Astrocyte (in vitro differentiated cells and primary cell): Measurements from ENCODE around the gene MICALL1. TPM values are rescaled to one million over a fixed set of nuclear protein-coding genes. Genes with fewer than 3 reads are reported as not detected.

Experiments used
- DNase-seq: peaks from one replicate; pipeline ENCODE4 v3.0.0-alpha.2; 2010; ENCODE audit warnings: low read depth
- FAIRE-seq: peaks from 2 replicates; lab custom pipeline; 2011; peaks lifted over from hg19 to GRCh38; lab: Jason Lieb, UNC
- H2AFZ ChIP-seq: 2 replicates; pipeline ENCODE4 v1.6.0; 2012; ENCODE audit warnings: low read depth, low read length, inconsistent platforms
- H3K27ac ChIP-seq: 2 replicates; pipeline ENCODE4 v1.5.1; 2011; ENCODE audit warnings: low read depth, low read length, inconsistent platforms
- H3K27me3 ChIP-seq: 2 replicates; pipeline ENCODE4 v1.6.0; 2011; ENCODE audit warnings: low read length, inconsistent platforms; ENCODE audit not compliant: insufficient read depth
- H3K36me3 ChIP-seq: 2 replicates; pipeline ENCODE4 v1.5.1; 2011; ENCODE audit warnings: low read length, inconsistent platforms; ENCODE audit not compliant: insufficient read depth
- H3K4me1 ChIP-seq: 2 replicates; pipeline ENCODE4 v1.5.1; 2011; ENCODE audit warnings: low read length, inconsistent platforms; ENCODE audit not compliant: insufficient read depth
- H3K4me2 ChIP-seq: 2 replicates; pipeline ENCODE4 v1.6.0; 2012; ENCODE audit warnings: low read length, inconsistent platforms
- H3K4me3 ChIP-seq: 2 replicates; pipeline ENCODE4 v1.5.1; 2011; ENCODE audit warnings: low read depth, mild to moderate bottlenecking, low read length, inconsistent platforms; ENCODE audit not compliant: insufficient read depth
- H3K79me2 ChIP-seq: 2 replicates; pipeline ENCODE4 v1.6.0; 2012; ENCODE audit warnings: mild to moderate bottlenecking, low read length, inconsistent platforms; ENCODE audit not compliant: insufficient read depth
- H3K9ac ChIP-seq: 2 replicates; pipeline ENCODE4 v1.6.0; 2012; ENCODE audit warnings: mild to moderate bottlenecking, low read length, inconsistent platforms
- H3K9me3 ChIP-seq: 2 replicates; pipeline ENCODE4 v1.5.1; 2012; ENCODE audit warnings: low read depth, mild to moderate bottlenecking, low read length, inconsistent platforms; ENCODE audit not compliant: insufficient read depth
- H4K20me1 ChIP-seq: 2 replicates; pipeline ENCODE4 v1.6.0; 2012; ENCODE audit warnings: low read length, inconsistent platforms; ENCODE audit not compliant: insufficient read depth
- H3K27ac Mint-ChIP-seq: one replicate; pipeline ENCODE4 v1.8.0; 2021; ENCODE audit warnings: mild to moderate bottlenecking, mixed read lengths; ENCODE audit not compliant: unreplicated experiment
- H3K27me3 Mint-ChIP-seq: one replicate; pipeline ENCODE4 v1.8.0; 2021; ENCODE audit warnings: low read depth, mixed read lengths; ENCODE audit not compliant: unreplicated experiment
- H3K36me3 Mint-ChIP-seq: one replicate; pipeline ENCODE4 v1.8.0; 2021; ENCODE audit warnings: low read depth, mixed read lengths; ENCODE audit not compliant: unreplicated experiment
- H3K4me1 Mint-ChIP-seq: one replicate; pipeline ENCODE4 v1.8.0; 2021; ENCODE audit warnings: low read depth, mixed read lengths; ENCODE audit not compliant: unreplicated experiment
- H3K4me3 Mint-ChIP-seq: one replicate; pipeline ENCODE4 v1.8.0; 2021; ENCODE audit warnings: mild to moderate bottlenecking, moderate library complexity, mixed read lengths; ENCODE audit not compliant: unreplicated experiment
- H3K9me3 Mint-ChIP-seq: one replicate; pipeline ENCODE4 v1.8.0; 2021; ENCODE audit warnings: mild to moderate bottlenecking, mixed read lengths; ENCODE audit not compliant: unreplicated experiment
- EZH2 ChIP-seq: IDR thresholded peaks from 2 replicates; pipeline ENCODE4 v1.6.1; 2012; ENCODE audit warnings: mild to moderate bottlenecking, low read length, inconsistent platforms; ENCODE audit not compliant: insufficient read depth
- total RNA-seq: library from RNA; stranded (reverse); gene quantifications from 2 replicates; pipeline ENCODE4 v1.2.1, GENCODE V29; 2021
- TF ChIP-seq, protein P1 (sequence below): IDR thresholded peaks from 2 replicates; pipeline ENCODE4 v1.5.1; 2011; ENCODE audit warnings: low read depth, mild to moderate bottlenecking, inconsistent platforms, low read length, moderate library complexity; ENCODE audit not compliant: insufficient read depth

MICALL1 gene
- total RNA-seq, 1 donor from 2014 or later: 131 TPM

DNA sequence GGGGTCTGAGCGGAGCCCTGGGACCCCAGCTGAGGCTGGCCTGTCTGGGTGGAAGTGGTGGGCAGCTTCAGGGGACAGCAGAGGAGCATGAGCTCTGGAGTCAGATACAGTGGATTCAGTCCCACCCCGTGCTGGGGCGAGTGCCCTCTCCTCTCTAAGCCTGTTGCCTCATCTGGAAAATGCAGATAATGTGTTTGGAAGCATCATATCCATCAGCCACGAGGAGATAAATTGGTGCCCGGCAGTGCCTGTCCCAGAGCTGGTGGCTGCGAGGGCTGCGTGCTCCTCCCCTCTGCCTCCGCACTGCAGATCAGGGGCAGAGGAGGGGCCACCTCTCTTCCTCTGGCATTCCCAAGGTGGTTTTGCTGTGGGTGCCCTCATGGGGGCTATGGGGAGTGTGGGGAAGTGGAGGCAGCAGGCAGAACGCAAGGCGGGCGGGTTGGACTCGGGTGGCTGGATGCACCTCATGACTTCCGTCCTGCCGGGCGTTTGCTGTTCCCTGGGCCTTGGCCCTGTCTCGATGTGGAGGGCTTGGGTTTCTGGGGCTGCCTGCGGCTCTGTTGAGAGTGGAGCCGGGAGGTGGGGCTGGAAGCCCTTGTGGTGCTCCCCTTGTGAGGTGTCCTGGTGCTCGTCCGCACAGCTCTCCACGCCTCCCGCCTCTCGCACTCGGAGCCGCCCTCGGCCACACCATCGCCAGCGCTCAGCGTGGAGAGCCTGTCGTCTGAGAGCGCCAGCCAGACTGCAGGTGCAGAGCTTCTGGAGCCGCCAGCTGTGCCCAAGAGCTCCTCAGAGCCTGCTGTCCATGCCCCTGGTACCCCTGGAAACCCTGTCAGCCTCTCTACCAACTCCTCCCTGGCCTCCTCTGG lies 20.9 kb downstream of the MICALL1 start:
- H3K79me2 ChIP-seq: peaks cover 13% of the 10 kb centered on the region
- H4K20me1 ChIP-seq: peaks cover 59% of the 10 kb centered on the region
- H3K9ac ChIP-seq: no peak overlapping the region
- H3K4me2 ChIP-seq: no peak overlapping the region
- H2AFZ ChIP-seq: no peak overlapping the region
- H3K4me1 ChIP-seq: peaks cover 6% of the 10 kb centered on the region
- FAIRE-seq (no peak), DNase-seq (no peak)
- no peaks in the 10 kb centered on the region for H3K27me3 Mint-ChIP-seq
- peaks cover 13% of the 10 kb centered on the region for H3K36me3 Mint-ChIP-seq
- H3K27ac Mint-ChIP-seq: no peak overlapping the region
- TF ChIP-seq, protein P1, sequence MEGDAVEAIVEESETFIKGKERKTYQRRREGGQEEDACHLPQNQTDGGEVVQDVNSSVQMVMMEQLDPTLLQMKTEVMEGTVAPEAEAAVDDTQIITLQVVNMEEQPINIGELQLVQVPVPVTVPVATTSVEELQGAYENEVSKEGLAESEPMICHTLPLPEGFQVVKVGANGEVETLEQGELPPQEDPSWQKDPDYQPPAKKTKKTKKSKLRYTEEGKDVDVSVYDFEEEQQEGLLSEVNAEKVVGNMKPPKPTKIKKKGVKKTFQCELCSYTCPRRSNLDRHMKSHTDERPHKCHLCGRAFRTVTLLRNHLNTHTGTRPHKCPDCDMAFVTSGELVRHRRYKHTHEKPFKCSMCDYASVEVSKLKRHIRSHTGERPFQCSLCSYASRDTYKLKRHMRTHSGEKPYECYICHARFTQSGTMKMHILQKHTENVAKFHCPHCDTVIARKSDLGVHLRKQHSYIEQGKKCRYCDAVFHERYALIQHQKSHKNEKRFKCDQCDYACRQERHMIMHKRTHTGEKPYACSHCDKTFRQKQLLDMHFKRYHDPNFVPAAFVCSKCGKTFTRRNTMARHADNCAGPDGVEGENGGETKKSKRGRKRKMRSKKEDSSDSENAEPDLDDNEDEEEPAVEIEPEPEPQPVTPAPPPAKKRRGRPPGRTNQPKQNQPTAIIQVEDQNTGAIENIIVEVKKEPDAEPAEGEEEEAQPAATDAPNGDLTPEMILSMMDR: no peak
- no peak for TF ChIP-seq EZH2
- H3K4me3 ChIP-seq: no peak overlapping the region
- no peak overlapping the region for H3K27ac ChIP-seq
- no peaks in the 10 kb centered on the region for H3K9me3 Mint-ChIP-seq
- H3K9me3 ChIP-seq: no peaks in the 10 kb centered on the region
- no peaks in the 10 kb centered on the region for H3K27me3 ChIP-seq
- H3K4me3 Mint-ChIP-seq: no peak overlapping the region
- H3K36me3 ChIP-seq: peaks cover 15% of the 10 kb centered on the region
- peaks cover 13% of the 10 kb centered on the region for H3K4me1 Mint-ChIP-seq

DNA sequence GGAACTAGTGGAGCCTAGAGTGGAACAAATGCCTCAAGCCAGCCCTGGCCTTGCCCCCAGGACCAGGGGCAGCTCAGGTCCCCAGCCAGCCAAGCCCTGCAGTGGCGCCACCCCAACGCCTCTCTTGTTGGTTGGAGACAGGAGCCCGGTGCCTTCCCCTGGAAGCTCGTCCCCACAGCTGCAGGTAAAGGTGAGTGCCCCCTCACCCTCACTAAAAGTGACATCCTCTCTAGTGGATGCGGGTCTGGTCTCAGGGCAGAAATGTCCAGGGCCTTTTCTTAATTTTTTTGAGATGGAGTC lies 21.5 kb downstream of the MICALL1 start:
- Mint-ChIP-seq H3K36me3 (peaks cover 13% of the 10 kb centered on the region), H3K9me3 (no peaks in the 10 kb centered on the region), H3K4me3 (no peak overlapping the region), H3K27ac (no peak overlapping the region), H3K4me1 (peaks cover 14% of the 10 kb centered on the region), H3K27me3 (no peaks in the 10 kb centered on the region)
- peaks cover 13% of the 10 kb centered on the region for H3K79me2 ChIP-seq
- peaks cover 6% of the 10 kb centered on the region for H3K4me1 ChIP-seq
- H3K9me3 ChIP-seq: no peaks in the 10 kb centered on the region
- peaks cover 65% of the 10 kb centered on the region for H4K20me1 ChIP-seq
- no peak for TF ChIP-seq EZH2
- FAIRE-seq: no peak
- H3K4me3 ChIP-seq: no peak overlapping the region
- no peak overlapping the region for H3K9ac ChIP-seq
- no peak for DNase-seq
- no peak overlapping the region for H2AFZ ChIP-seq
- H3K27me3 ChIP-seq: no peaks in the 10 kb centered on the region
- H3K36me3 ChIP-seq: peaks cover 17% of the 10 kb centered on the region
- H3K4me2 ChIP-seq: no peak overlapping the region
- no peak overlapping the region for H3K27ac ChIP-seq

DNA sequence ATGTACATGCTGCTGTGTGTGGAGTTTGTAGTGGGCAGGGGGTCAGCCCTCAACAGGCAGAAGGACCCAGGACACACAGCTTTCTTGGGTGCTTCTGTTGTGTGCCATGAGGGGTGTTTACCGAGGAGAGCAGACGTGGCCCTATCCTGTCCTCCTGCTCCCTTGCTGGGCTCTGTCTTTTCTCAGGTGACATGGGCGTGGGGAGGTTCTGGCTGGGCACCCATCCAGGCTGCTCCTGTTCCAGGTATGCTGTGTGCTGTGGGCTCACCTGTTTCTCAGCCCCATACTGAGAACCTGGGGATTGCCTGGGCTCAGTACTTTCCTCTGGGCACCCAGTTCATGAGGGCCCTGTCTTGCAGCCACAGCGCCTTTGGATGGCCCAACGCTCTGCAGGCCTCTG lies 23.3 kb downstream of the MICALL1 start:
- no peak overlapping the region for H3K9ac ChIP-seq
- no peak overlapping the region for H3K4me3 Mint-ChIP-seq
- no peak overlapping the region for H2AFZ ChIP-seq
- no peaks in the 10 kb centered on the region for H3K27me3 Mint-ChIP-seq
- H3K36me3 ChIP-seq: peaks cover 14% of the 10 kb centered on the region
- H3K79me2 ChIP-seq: peaks cover 13% of the 10 kb centered on the region
- H3K27ac Mint-ChIP-seq: no peak overlapping the region
- peaks cover 70% of the 10 kb centered on the region for H4K20me1 ChIP-seq
- no peaks in the 10 kb centered on the region for H3K27me3 ChIP-seq
- DNase-seq: no peak
- no peak overlapping the region for H3K4me3 ChIP-seq
- no peak for FAIRE-seq
- peaks cover 16% of the 10 kb centered on the region for H3K36me3 Mint-ChIP-seq
- no peaks in the 10 kb centered on the region for H3K9me3 Mint-ChIP-seq
- peaks cover 20% of the 10 kb centered on the region for H3K4me1 ChIP-seq
- H3K27ac ChIP-seq: no peak overlapping the region
- peaks cover 26% of the 10 kb centered on the region for H3K4me1 Mint-ChIP-seq
- TF ChIP-seq EZH2: no peak
- TF ChIP-seq, protein P1: no peak
- H3K4me2 ChIP-seq: no peak overlapping the region
- no peaks in the 10 kb centered on the region for H3K9me3 ChIP-seq
